ENCODE results near the gene CACNA2D3.

- no peak for TF ChIP-seq CTCF (IDR thresholded peaks at IDR 0.05; ENCODE audit: poor library complexity)
- TF ChIP-seq EZH2phosphoT487 (IDR thresholded peaks at IDR 0.05; ENCODE audit: low read depth, severe bottlenecking, unreplicated experiment) = no peak
Measured at GRCh38 chr3:54909191-54909590, 786.8 kb downstream of the CACNA2D3 start.

All from hepatocyte (in vitro differentiated cells).